Measurements from ENCODE around the gene GLIPR1L2. TPM values are rescaled to one million over a fixed set of nuclear protein-coding genes. Genes with fewer than 3 reads are reported as not detected.

Gene GLIPR1L2
- total RNA-seq, 4 donors from 2014 or later, result 0.95 TPM; not detected in 3

DNA sequence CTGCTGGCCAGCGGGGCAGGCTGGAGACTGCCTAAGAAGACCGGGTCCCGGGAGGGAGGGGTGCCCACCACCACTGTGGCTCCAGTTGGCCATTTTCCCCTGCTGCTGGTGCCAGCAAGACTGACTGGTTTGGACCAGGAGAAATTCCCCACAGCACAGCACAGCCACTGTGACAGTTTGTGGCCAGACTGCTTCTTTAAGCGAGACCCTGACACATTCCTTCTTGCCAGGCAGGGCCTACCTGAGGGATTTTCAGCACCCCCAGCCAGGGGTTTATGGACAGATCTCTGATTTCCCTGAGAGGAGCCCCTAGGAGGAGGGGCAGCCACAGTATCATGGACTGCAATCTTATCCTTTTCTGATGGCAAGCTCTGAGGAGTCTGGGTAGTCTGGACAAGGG is 40.9 kb upstream of the GLIPR1L2 start:
- WGBS, 2 donors (ENCODE audit: low coverage in 1 of 2), result 85 to 100% methylated on average over 1 to 4 of the region's 4 CpGs
- no peak overlapping the region for H3K4me3 ChIP-seq
- in situ Hi-C loops (cut with MboI; ENCODE audit: low pct_ligation_motif_present in 1 of 4, low pct_unique_long_range_greater_than_20kb in 1 of 4, low sequenced_read_pairs in 3 of 4) (no loop called here), intact Hi-C loops (cut with DNase I; ENCODE audit: low total_unique reads) (no loop called here)
- no peaks in the 10 kb centered on the region for H3K36me3 ChIP-seq
- TF ChIP-seq, protein P1, sequence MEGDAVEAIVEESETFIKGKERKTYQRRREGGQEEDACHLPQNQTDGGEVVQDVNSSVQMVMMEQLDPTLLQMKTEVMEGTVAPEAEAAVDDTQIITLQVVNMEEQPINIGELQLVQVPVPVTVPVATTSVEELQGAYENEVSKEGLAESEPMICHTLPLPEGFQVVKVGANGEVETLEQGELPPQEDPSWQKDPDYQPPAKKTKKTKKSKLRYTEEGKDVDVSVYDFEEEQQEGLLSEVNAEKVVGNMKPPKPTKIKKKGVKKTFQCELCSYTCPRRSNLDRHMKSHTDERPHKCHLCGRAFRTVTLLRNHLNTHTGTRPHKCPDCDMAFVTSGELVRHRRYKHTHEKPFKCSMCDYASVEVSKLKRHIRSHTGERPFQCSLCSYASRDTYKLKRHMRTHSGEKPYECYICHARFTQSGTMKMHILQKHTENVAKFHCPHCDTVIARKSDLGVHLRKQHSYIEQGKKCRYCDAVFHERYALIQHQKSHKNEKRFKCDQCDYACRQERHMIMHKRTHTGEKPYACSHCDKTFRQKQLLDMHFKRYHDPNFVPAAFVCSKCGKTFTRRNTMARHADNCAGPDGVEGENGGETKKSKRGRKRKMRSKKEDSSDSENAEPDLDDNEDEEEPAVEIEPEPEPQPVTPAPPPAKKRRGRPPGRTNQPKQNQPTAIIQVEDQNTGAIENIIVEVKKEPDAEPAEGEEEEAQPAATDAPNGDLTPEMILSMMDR (IDR thresholded peaks at IDR 0.05), result no peak
- TF ChIP-seq POLR2AphosphoS5 (IDR thresholded peaks at IDR 0.05) (no peak), EP300 (IDR thresholded peaks at IDR 0.05; ENCODE audit: low read depth) (no peak), POLR2A (IDR thresholded peaks at IDR 0.05) (no peak)
- H3K4me1 ChIP-seq, result no peaks in the 10 kb centered on the region
- H3K27me3 ChIP-seq, result no peaks in the 10 kb centered on the region
- H3K9me3 ChIP-seq, result peaks cover 0 to 4% of the 10 kb centered on the region in 2 donors
- no peak for DNase-seq
- no peak overlapping the region for H3K27ac ChIP-seq

DNA sequence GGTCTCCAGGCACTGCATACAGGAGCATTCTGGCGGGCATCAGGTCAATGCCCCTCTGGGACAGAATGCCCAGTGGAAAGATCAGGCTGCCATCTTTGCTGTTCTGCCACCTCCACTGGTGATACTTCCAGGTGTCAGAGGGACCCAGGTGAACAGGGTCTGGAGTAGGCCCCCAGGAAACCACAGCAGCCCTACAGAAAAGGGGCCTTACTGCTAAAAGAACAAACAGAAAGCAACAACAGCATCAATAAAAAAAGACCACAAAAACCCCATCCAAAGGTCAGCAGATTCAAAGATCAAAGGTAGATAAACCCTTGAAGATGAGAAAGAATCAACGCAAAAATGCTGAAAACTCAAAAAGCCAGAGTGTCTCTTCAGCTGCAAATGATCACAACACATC is 40.5 kb upstream of the GLIPR1L2 start:
- no peaks in the 10 kb centered on the region for H3K27me3 ChIP-seq
- no peak for DNase-seq
- H3K4me3 ChIP-seq, result no peak overlapping the region
- in situ Hi-C loops (cut with MboI; ENCODE audit: low pct_ligation_motif_present in 1 of 4, low pct_unique_long_range_greater_than_20kb in 1 of 4, low sequenced_read_pairs in 3 of 4), result no loop called here
- TF ChIP-seq POLR2A (IDR thresholded peaks at IDR 0.05), result no peak
- TF ChIP-seq, protein P1 (IDR thresholded peaks at IDR 0.05), result no peak
- no peak for TF ChIP-seq EP300 (IDR thresholded peaks at IDR 0.05; ENCODE audit: low read depth)
- no peak for TF ChIP-seq POLR2AphosphoS5 (IDR thresholded peaks at IDR 0.05)
- H3K4me1 ChIP-seq, result no peaks in the 10 kb centered on the region
- 74% methylated on average over 2 of the region's 2 CpGs; no CpG with 5 or more reads in 1 of the 2 donors for WGBS, 2 donors (ENCODE audit: low coverage in 1 of 2)
- no peak overlapping the region for H3K27ac ChIP-seq
- H3K36me3 ChIP-seq, result no peaks in the 10 kb centered on the region
- peaks cover 3 to 6% of the 10 kb centered on the region in 2 donors for H3K9me3 ChIP-seq
- intact Hi-C loops (cut with DNase I; ENCODE audit: low total_unique reads), result no loop called here

DNA sequence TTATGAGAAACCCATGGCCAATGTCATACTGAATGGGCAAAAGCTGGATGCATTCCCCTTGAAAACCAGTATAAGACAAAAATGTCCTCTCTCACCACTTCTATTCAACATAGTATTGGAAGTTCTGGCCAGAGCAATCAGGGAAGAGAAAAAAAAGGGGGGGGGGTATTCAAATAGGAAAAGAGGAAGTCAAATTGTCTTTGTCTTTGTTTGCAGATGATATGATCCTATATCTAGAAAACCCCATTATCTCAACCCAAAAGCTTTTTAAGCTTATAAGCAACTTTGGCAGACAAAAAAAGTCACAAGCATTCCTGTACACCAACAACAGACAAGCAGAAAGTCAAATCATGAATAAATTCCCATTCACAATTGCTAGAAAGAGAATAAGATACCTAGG is 36.9 kb upstream of the GLIPR1L2 start:
- H3K27me3 ChIP-seq, result no peaks in the 10 kb centered on the region
- TF ChIP-seq POLR2A (IDR thresholded peaks at IDR 0.05) (no peak), EP300 (IDR thresholded peaks at IDR 0.05; ENCODE audit: low read depth) (no peak), POLR2AphosphoS5 (IDR thresholded peaks at IDR 0.05) (no peak)
- TF ChIP-seq, protein P1 (IDR thresholded peaks at IDR 0.05), result no peak
- intact Hi-C loops (cut with DNase I; ENCODE audit: low total_unique reads) (no loop called here), in situ Hi-C loops (cut with MboI; ENCODE audit: low pct_ligation_motif_present in 1 of 4, low pct_unique_long_range_greater_than_20kb in 1 of 4, low sequenced_read_pairs in 3 of 4) (no loop called here)
- H3K9me3 ChIP-seq, result peaks cover 6% of the 10 kb centered on the region in 2 donors
- no peaks in the 10 kb centered on the region for H3K4me1 ChIP-seq
- no peak overlapping the region for H3K4me3 ChIP-seq
- no peak for DNase-seq
- H3K36me3 ChIP-seq, result no peaks in the 10 kb centered on the region
- no peak overlapping the region for H3K27ac ChIP-seq

DNA sequence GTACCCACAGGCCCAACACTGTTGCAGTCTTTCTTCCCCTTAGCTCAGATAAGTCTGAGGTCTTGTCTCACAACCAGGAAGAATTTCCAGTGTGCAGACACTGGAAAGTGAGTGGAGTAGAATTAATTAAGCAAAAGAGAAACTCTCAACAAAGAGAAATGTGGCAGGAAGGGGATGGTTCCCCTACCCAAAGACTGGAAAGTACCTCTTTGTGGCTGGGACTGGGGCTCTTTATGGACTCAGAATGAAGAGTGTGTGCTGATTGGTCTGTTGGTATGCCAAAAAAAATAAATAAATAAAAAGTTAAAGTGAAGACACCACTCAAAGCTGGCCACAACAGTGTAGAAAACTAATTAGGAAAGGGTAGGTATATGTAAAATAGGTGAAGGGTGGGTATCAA is 30.0 kb upstream of the GLIPR1L2 start:
- no peak overlapping the region for H3K27ac ChIP-seq
- no peaks in the 10 kb centered on the region for H3K27me3 ChIP-seq
- TF ChIP-seq EP300 (IDR thresholded peaks at IDR 0.05; ENCODE audit: low read depth), result no peak
- TF ChIP-seq, protein P1 (IDR thresholded peaks at IDR 0.05), result no peak
- TF ChIP-seq POLR2AphosphoS5 (IDR thresholded peaks at IDR 0.05), result no peak
- no peak for TF ChIP-seq POLR2A (IDR thresholded peaks at IDR 0.05)
- no peak overlapping the region for H3K4me3 ChIP-seq
- intact Hi-C loops (cut with DNase I; ENCODE audit: low total_unique reads) (no loop called here), in situ Hi-C loops (cut with MboI; ENCODE audit: low pct_ligation_motif_present in 1 of 4, low pct_unique_long_range_greater_than_20kb in 1 of 4, low sequenced_read_pairs in 3 of 4) (no loop called here)
- H3K4me1 ChIP-seq, result no peaks in the 10 kb centered on the region
- no peaks in the 10 kb centered on the region for H3K36me3 ChIP-seq
- no peak for DNase-seq
- no peaks in the 10 kb centered on the region for H3K9me3 ChIP-seq
